Measurements from ENCODE around the gene TRERF1.

The TRERF1 gene

DNA sequence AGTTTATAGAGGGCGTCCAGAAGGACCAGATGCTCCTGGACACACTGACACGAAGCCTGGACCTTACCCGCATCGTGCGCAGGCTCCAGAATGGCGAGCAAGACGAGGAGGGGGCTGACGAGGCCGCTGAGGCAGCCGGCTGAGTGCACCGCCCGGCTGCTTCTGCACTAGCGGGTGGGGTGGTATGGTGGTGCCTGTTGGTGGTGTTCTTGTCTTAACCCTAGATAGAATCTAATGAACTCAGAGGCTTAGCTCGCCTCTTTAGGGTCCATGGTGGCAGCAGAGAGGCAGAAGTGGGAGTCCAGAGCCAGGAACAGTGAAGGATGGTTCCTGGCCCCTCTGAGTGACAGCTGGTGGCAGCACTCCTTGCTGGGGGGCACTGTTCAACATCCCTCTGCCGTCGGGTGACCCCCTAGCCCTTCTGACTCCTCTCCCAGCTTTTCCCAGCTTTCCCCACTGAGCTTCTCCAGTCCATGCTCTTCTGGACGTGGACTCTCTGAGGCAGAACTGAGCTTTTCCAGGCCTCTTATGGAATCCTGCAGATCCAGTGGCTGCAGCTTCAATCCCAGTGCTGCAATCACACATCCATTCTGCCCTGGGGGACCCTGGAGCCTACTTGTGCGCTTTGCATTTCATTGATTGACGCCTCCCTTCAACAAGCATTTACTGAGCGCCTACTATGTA lies 272.3 kb downstream of the TRERF1 start:
- Histone ChIP-seq H3K27me3 (ENCODE audit: low read length) (no peaks in the 10 kb centered on the region), H3K4me2 (ENCODE audit: low read depth, low read length, poor library complexity, severe bottlenecking) (no peak overlapping the region), H3K9me3 (ENCODE audit: insufficient read depth, low read length) (no peaks in the 10 kb centered on the region), H3K4me3 (ENCODE audit: insufficient read depth, low read length, poor library complexity, severe bottlenecking) (no peak overlapping the region), H4K20me1 (ENCODE audit: low read depth, low read length) (no peaks in the 10 kb centered on the region), H3K9ac (ENCODE audit: low read length) (no peak overlapping the region), H3K36me3 (ENCODE audit: low read length) (no peaks in the 10 kb centered on the region), H2AFZ (ENCODE audit: low read depth, low read length, severe bottlenecking) (no peak overlapping the region), H3K27ac (ENCODE audit: low read depth, low read length) (no peak overlapping the region), H3F3A (ENCODE audit: insufficient read depth) (no peaks in the 10 kb centered on the region), H3K9me2 (replicated peaks; ENCODE audit: insufficient read depth, low read length) (no peaks in the 10 kb centered on the region), H3K79me2 (ENCODE audit: insufficient read depth, low read length) (no peaks in the 10 kb centered on the region)
- no peak for TF ChIP-seq EZH2phosphoT487 (conservative IDR thresholded peaks at IDR 0.05; ENCODE audit: low read length)
- TF ChIP-seq, protein P1, sequence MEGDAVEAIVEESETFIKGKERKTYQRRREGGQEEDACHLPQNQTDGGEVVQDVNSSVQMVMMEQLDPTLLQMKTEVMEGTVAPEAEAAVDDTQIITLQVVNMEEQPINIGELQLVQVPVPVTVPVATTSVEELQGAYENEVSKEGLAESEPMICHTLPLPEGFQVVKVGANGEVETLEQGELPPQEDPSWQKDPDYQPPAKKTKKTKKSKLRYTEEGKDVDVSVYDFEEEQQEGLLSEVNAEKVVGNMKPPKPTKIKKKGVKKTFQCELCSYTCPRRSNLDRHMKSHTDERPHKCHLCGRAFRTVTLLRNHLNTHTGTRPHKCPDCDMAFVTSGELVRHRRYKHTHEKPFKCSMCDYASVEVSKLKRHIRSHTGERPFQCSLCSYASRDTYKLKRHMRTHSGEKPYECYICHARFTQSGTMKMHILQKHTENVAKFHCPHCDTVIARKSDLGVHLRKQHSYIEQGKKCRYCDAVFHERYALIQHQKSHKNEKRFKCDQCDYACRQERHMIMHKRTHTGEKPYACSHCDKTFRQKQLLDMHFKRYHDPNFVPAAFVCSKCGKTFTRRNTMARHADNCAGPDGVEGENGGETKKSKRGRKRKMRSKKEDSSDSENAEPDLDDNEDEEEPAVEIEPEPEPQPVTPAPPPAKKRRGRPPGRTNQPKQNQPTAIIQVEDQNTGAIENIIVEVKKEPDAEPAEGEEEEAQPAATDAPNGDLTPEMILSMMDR (IDR thresholded peaks at IDR 0.05; ENCODE audit: insufficient read depth, low read length, poor library complexity, severe bottlenecking) = no peak

DNA sequence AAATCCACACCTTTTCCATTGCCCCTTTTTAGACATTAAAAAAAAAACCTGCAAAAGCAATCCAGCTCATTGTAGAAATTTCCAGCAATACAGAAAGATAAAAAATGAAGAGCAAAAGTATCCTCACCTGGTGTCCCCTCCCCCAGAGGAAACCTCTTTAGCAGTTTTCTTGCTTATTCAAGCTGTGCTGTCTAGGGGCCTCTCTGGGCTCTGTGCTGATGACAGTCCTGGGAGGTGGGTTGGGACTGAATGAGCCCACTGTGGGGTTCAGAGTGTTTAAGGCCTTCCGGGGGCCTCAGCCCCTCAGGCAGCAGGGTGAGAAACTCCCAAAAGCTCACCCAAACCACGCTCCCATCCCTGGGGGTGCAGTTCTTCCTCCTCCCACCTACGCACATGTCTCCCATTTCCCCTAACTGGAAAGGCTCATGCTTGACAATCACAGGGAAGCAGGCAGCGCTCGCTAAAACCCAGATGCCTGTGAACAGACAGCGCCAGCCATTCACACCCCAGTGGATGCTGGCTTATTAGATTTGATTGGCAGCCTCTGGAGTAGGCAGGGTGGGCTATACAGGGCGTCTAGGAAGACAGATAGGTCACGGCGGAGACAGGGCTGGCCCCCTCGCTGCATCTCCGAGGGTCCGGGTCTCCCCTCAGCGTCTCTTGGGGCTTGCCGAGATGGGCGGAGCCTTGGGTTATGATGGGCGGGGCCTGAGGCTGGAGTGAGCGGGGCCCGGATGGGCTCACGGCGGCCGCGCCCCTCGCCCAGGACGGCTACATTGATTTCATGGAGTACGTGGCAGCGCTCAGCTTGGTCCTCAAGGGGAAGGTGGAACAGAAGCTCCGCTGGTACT lies 274.0 kb downstream of the TRERF1 start:
- no peak overlapping the region for H3K9ac ChIP-seq (ENCODE audit: low read length)
- no peaks in the 10 kb centered on the region for H3K9me2 ChIP-seq (replicated peaks; ENCODE audit: insufficient read depth, low read length)
- no peak for TF ChIP-seq EZH2phosphoT487 (conservative IDR thresholded peaks at IDR 0.05; ENCODE audit: low read length)
- TF ChIP-seq, protein P1 (IDR thresholded peaks at IDR 0.05; ENCODE audit: insufficient read depth, low read length, poor library complexity, severe bottlenecking) = no peak
- H3K79me2 ChIP-seq (ENCODE audit: insufficient read depth, low read length) = no peaks in the 10 kb centered on the region
- H3K36me3 ChIP-seq (ENCODE audit: low read length) = no peaks in the 10 kb centered on the region
- no peak overlapping the region for H3K27ac ChIP-seq (ENCODE audit: low read depth, low read length)
- no peak overlapping the region for H3K4me3 ChIP-seq (ENCODE audit: insufficient read depth, low read length, poor library complexity, severe bottlenecking)
- no peaks in the 10 kb centered on the region for H3K27me3 ChIP-seq (ENCODE audit: low read length)
- H3F3A ChIP-seq (ENCODE audit: insufficient read depth) = no peaks in the 10 kb centered on the region
- H3K9me3 ChIP-seq (ENCODE audit: insufficient read depth, low read length) = no peaks in the 10 kb centered on the region
- H3K4me2 ChIP-seq (ENCODE audit: low read depth, low read length, poor library complexity, severe bottlenecking) = no peak overlapping the region
- no peaks in the 10 kb centered on the region for H4K20me1 ChIP-seq (ENCODE audit: low read depth, low read length)
- no peak overlapping the region for H2AFZ ChIP-seq (ENCODE audit: low read depth, low read length, severe bottlenecking)

DNA sequence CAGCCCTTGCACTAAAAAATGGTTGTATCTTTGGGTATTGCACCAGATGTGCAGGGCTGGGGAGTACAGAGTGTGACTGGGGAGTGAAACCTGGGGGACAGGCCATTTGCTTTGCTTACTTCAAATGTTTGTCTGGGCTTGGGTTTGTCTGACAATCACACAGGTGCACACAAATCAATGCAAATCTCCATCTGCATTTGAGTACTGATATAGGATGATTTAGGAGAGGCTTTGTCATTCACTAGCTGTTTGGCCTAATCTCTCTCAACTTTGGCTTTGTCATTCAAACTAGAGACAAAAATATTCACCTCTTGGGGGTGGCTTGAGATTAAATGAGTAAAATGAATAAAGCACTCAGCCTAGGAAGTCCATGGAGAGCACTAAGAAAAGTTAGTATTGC lies 274.7 kb downstream of the TRERF1 start:
- Histone ChIP-seq H3K36me3 (ENCODE audit: low read length) (no peaks in the 10 kb centered on the region), H3K4me3 (ENCODE audit: insufficient read depth, low read length, poor library complexity, severe bottlenecking) (no peak overlapping the region), H3F3A (ENCODE audit: insufficient read depth) (no peaks in the 10 kb centered on the region), H3K4me2 (ENCODE audit: low read depth, low read length, poor library complexity, severe bottlenecking) (no peak overlapping the region), H3K27me3 (ENCODE audit: low read length) (no peaks in the 10 kb centered on the region), H3K9me3 (ENCODE audit: insufficient read depth, low read length) (no peaks in the 10 kb centered on the region), H4K20me1 (ENCODE audit: low read depth, low read length) (no peaks in the 10 kb centered on the region), H3K9me2 (replicated peaks; ENCODE audit: insufficient read depth, low read length) (no peaks in the 10 kb centered on the region), H3K9ac (ENCODE audit: low read length) (no peak overlapping the region), H3K79me2 (ENCODE audit: insufficient read depth, low read length) (no peaks in the 10 kb centered on the region), H2AFZ (ENCODE audit: low read depth, low read length, severe bottlenecking) (no peak overlapping the region), H3K27ac (ENCODE audit: low read depth, low read length) (no peak overlapping the region)
- no peak for TF ChIP-seq EZH2phosphoT487 (conservative IDR thresholded peaks at IDR 0.05; ENCODE audit: low read length)
- TF ChIP-seq, protein P1 (IDR thresholded peaks at IDR 0.05; ENCODE audit: insufficient read depth, low read length, poor library complexity, severe bottlenecking) = no peak
